ENCODE data around the gene ANXA6. TPM values are rescaled to one million over a fixed set of nuclear protein-coding genes. Genes with fewer than 3 reads are reported as not detected.

Gene ANXA6
- total RNA-seq, 1 donor from 2014 or later, result 197 TPM

- Mint-ChIP-seq H3K9me3 (peaks cover 3% of the 10 kb centered on the region), H3K27me3 (ENCODE audit: low read depth) (no peaks in the 10 kb centered on the region), H3K36me3 (peaks cover 3% of the 10 kb centered on the region), H3K4me3 (no peak overlapping the region), H3K4me1 (peaks cover 14% of the 10 kb centered on the region), H3K27ac (no peak overlapping the region)
- TF ChIP-seq CTCF (IDR thresholded peaks at IDR 0.05; ENCODE audit: unreplicated experiment), result no peak
- no peak for DNase-seq (ENCODE audit: low spot score in 2 of 2, unreplicated experiment in 2 of 2)
Observed at GRCh38 chr5:151075698-151076331, 81.8 kb downstream of the ANXA6 start.

GRCh38 chr5:151074557-151074956 lies 83.0 kb downstream of the ANXA6 start:
- H3K4me3 Mint-ChIP-seq, result no peak overlapping the region
- H3K4me1 Mint-ChIP-seq, result peaks cover 8% of the 10 kb centered on the region
- TF ChIP-seq CTCF (IDR thresholded peaks at IDR 0.05; ENCODE audit: unreplicated experiment), result no peak
- no peak overlapping the region for H3K27ac Mint-ChIP-seq
- peaks cover 3% of the 10 kb centered on the region for H3K36me3 Mint-ChIP-seq
- no peaks in the 10 kb centered on the region for H3K27me3 Mint-ChIP-seq (ENCODE audit: low read depth)
- H3K9me3 Mint-ChIP-seq, result peaks cover 3% of the 10 kb centered on the region
- no peak for DNase-seq (ENCODE audit: low spot score in 2 of 2, unreplicated experiment in 2 of 2)

GRCh38 chr5:151073280-151073679 lies 84.3 kb downstream of the ANXA6 start:
- Mint-ChIP-seq H3K4me3 (no peak overlapping the region), H3K9me3 (peaks cover 3% of the 10 kb centered on the region), H3K4me1 (peaks cover 1% of the 10 kb centered on the region), H3K27me3 (ENCODE audit: low read depth) (no peaks in the 10 kb centered on the region), H3K27ac (no peak overlapping the region), H3K36me3 (peaks cover 3% of the 10 kb centered on the region)
- no peak for TF ChIP-seq CTCF (IDR thresholded peaks at IDR 0.05; ENCODE audit: unreplicated experiment)
- no peak for DNase-seq (ENCODE audit: low spot score in 2 of 2, unreplicated experiment in 2 of 2)

GRCh38 chr5:151072630-151073025 lies 85.0 kb downstream of the ANXA6 start:
- Mint-ChIP-seq H3K4me1 (no peaks in the 10 kb centered on the region), H3K27me3 (ENCODE audit: low read depth) (no peaks in the 10 kb centered on the region), H3K36me3 (no peaks in the 10 kb centered on the region), H3K4me3 (no peak overlapping the region), H3K9me3 (peaks cover 3% of the 10 kb centered on the region), H3K27ac (no peak overlapping the region)
- no peak for TF ChIP-seq CTCF (IDR thresholded peaks at IDR 0.05; ENCODE audit: unreplicated experiment)
- no peak for DNase-seq (ENCODE audit: low spot score in 2 of 2, unreplicated experiment in 2 of 2)

- peaks cover 3% of the 10 kb centered on the region for H3K9me3 Mint-ChIP-seq
- no peak for DNase-seq (ENCODE audit: low spot score in 2 of 2, unreplicated experiment in 2 of 2)
- TF ChIP-seq CTCF (IDR thresholded peaks at IDR 0.05; ENCODE audit: unreplicated experiment), result no peak
- H3K27me3 Mint-ChIP-seq (ENCODE audit: low read depth), result no peaks in the 10 kb centered on the region
- H3K4me3 Mint-ChIP-seq, result no peak overlapping the region
- H3K4me1 Mint-ChIP-seq, result no peaks in the 10 kb centered on the region
- no peaks in the 10 kb centered on the region for H3K36me3 Mint-ChIP-seq
- H3K27ac Mint-ChIP-seq, result no peak overlapping the region
Observed at GRCh38 chr5:151071848-151072629, 85.5 kb downstream of the ANXA6 start.

Data from mesothelial cell of epicardium (in vitro differentiated cells).